ENCODE measurements around the gene ZFP36L1.
"Not testable (repeated sequence)": the region's sequence is repeated elsewhere in the genome, so short reads cannot be mapped to it uniquely, and the experiment has no call there.

The ZFP36L1 gene

GRCh38 chr14:68782091-68782981 is 10.5 kb downstream of the ZFP36L1 start:
- DNase-seq = peak; percentile 57 to 72

GRCh38 chr14:68781161-68782021 is 11.5 kb downstream of the ZFP36L1 start:
- DNase-seq = peak; percentile 68 to 84

- DNase-seq = peak; percentile 38 to 49
These were observed 12.3 kb downstream of the ZFP36L1 start for GRCh38 chr14:68780358-68781160.

- DNase-seq = peak; percentile 69 to 82
These were observed 13.0 kb downstream of the ZFP36L1 start for GRCh38 chr14:68779761-68780323.

GRCh38 chr14:68777644-68778043 is 15.2 kb downstream of the ZFP36L1 start:
- no peak for DNase-seq

GRCh38 chr14:68775614-68776126 is 17.2 kb downstream of the ZFP36L1 start:
- no peak for DNase-seq

GRCh38 chr14:68774771-68775613 is 17.9 kb downstream of the ZFP36L1 start:
- no peak for DNase-seq

GRCh38 chr14:68772761-68773381 is 20.0 kb downstream of the ZFP36L1 start:
- DNase-seq = peak in 1 of 2 donors; percentile 23

- DNase-seq = peak in 1 of 2 donors; percentile 33
These were observed 21.2 kb downstream of the ZFP36L1 start for GRCh38 chr14:68771631-68772030.

- DNase-seq = no peak
These were observed 22.1 kb downstream of the ZFP36L1 start for GRCh38 chr14:68770553-68771286.

- DNase-seq = no peak
These were observed 22.8 kb downstream of the ZFP36L1 start for GRCh38 chr14:68770051-68770450.

GRCh38 chr14:68768316-68768715 is 24.6 kb downstream of the ZFP36L1 start:
- no peak for DNase-seq

- DNase-seq = no peak
These were observed 25.6 kb downstream of the ZFP36L1 start for GRCh38 chr14:68767248-68767645.

- no peak for DNase-seq
These were observed 26.3 kb downstream of the ZFP36L1 start for GRCh38 chr14:68766299-68767247.

- DNase-seq = not testable (repeated sequence)
These were observed 29.0 kb downstream of the ZFP36L1 start for GRCh38 chr14:68763843-68764242.

- DNase-seq = no peak
These were observed 29.7 kb downstream of the ZFP36L1 start for GRCh38 chr14:68762953-68763764.

GRCh38 chr14:68761391-68761790 is 31.5 kb downstream of the ZFP36L1 start:
- DNase-seq = no peak

GRCh38 chr14:68760761-68761160 is 32.1 kb downstream of the ZFP36L1 start:
- no peak for DNase-seq
